Stimulated activated CD8-positive, alpha-beta memory T cell treated with anti-CD3 and anti-CD28 coated beads, Interleukin-7, amount 100 ng/mL, for 24 hours (primary cell): ENCODE results near the gene GALR2.
A peak's percentile ranks its signal among the peaks of the same experiment; 100 is the strongest.
"Not testable (repeated sequence)": the region's sequence is repeated elsewhere in the genome, so short reads cannot be mapped to it uniquely, and the experiment has no call there.

Experiments used
- DNase-seq: peaks from one replicate; pipeline ENCODE4 v3.0.0-alpha.2; 2020; ENCODE audit warnings: low read depth

Gene GALR2

DNA sequence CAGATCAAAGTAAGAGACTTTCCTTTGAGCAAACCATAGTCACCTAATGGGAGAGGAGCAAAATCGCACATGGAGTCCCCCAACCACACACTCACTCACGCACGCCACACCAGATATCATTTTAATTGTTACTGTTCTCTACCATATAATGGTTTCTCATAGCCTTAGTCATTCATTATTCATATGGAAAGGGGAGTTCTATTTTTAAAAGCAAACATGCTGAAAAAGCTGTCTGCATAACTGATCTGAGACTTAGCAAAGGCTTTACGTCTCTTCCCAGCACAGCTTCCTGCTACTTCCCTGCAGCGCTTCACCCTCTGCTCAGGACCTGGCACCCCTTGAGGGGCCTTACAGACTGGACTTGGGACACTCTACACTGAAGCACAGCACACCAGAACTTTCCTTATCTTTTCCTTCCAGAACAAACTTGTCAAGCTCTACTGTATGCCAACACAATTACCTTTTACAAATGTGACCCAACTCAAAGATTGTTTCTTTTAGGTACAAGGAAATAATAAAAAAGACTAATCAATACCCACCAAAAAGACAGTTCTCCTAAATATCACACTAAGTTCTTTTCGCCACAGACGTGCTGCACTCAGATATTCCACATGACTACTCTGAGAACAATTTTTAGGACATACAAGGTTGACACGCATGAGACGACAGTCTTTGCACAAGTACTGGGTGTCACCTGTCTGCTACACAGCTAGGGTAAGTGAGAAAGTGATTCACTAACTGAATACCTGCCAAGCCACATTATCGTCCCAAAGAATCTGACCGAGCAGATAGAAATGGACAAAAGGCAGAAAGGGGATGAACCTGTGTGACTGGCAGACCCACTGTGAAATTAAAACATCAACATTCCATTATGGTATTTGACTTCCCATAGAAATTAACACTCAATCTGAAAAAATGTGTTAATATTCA, 23.8 kb upstream of the GALR2 start:
- no peak for DNase-seq

DNA sequence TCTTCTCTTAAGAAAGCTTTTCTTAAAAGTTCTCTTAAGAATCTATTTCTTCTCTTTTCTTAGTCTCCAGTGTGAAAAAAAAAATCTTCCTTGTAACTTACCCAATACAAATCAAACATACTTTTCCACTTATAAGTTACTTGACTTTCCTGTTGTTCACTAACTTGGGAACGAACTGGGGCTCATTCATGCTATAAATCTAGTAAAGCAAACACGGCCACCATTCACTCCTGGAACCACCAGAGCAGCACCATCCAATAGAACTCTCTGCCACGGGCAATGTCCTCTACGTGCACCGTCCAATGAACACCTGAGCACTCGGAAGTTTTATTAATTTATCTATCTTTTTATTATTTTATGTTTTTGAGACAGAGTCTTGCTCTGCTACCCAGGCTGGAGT, 23.0 kb upstream of the GALR2 start:
- no peak for DNase-seq

DNA sequence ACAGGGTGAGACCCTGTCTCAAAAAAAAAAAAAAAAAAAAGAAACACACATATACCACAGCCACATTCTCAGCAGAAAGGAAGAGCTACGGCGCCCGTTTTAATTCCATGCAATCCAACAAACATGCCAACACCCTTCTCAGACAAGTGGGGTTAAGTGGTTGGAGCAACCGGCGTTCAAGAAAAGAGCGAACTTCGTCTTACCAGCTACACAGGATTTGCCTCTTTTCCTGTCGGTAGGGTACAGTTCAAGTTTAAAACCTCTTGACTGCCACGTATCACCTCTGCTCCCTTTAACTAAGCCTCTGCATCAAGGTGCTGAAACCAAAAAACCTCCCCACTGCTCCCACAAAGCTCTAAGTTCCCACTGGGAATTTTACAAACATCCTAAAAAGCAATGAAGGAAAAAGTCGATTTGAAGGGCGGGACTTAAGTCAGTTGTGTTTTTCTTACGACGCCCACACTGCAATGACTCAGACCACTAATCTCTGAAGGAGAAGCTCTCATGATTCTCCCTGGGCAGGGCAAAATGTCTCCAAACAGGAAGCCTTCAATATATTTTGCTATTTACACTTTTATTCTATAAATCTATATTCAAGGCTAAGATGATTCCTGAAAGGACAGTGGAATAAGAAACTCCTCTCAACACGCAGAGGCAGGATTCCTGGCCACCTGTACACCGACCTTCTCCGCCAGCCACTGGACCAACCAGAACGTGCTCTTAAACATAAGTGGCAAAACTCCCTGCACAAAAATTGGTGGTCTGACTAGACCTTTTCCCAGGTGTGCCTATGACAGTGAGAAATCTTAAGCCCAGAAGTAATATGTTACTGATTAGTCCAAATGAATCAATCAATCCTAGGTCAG, 21.1 kb upstream of the GALR2 start:
- no peak for DNase-seq

DNA sequence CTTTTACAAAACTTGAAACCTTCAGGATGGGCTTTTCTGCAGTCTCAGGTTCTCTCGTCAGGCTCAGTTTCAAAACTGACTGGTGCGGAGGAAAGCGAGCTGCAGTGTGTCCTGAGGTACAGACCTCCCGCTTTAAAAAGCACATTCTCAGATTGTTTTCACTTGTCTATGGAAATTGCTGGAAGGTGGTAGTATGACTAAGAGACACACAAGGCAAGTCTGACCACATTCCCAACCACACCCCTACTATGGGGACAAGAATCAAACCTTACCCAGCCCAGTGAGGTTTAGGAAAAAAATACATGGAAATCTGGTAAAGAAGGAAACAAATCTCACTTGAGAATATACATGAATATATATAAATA, 20.5 kb upstream of the GALR2 start:
- DNase-seq = no peak

DNA sequence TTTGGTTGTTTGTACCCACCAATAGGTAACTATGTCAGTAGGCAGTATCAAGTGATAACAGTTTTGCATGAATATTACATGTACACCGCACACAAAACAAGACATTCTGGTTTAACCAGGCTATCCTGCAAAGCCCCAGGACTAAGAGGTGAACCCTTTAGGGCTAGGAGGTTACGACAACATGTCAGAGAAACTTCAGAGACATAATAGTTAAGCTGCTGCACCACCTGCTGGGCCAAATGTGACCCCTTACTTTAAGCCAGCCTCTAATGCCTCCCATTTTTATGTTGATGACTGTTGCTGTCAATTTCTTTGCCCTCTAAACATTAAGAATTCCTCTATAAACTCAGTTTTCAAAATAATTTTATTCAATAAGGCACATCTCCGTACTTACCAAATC, 17.7 kb upstream of the GALR2 start:
- DNase-seq = no peak

DNA sequence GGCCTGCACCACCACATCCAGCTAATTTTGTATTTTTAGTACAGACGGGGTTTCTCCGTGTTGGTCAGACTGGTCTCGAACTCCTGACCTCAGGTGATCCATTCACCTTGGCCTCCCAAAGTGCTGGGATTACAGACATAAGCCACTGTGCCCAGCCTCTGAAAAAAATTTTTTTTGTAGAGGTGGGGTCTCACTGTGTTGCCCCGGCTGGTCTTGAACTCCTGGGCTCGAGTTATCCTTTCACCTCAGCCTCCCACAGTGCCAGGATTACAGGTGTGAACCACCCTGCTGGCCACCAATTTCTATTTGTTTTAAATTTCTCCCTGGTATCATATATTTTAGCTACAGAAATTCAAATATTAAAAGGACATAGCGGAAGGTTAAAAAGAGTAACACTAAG, 16.3 kb upstream of the GALR2 start:
- not testable (repeated sequence) for DNase-seq

DNA sequence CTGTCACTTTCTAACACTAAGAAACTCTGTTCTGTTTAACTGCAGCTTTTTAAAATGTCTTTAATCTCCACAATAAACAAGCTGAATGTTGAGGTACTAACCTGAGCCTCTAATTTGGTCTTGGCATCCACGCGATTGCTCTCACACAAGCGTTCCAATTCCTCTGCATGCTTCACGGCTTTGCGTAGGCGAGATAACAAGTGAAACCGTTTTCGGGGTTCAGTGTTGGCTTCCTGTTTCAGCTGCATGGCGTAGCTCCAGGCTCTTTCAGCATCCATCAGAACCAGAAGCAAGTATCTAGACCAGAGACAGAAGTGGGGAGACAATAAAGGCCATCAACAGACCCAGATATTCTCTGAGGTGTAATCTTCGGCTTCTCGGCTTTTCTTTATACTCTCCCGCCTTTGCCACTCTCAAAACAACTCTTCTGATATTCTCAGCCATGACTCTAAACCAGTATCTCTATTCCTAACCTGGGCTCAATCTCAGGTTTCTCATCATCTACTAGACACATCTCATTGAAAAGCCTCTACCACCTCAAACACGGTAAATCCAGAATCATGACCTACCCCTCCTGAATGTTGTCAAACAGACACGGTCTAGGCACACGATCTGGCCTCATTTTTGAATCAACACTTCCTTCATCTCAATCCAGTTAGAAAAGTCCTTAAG, 10.6 kb upstream of the GALR2 start:
- DNase-seq = no peak

DNA sequence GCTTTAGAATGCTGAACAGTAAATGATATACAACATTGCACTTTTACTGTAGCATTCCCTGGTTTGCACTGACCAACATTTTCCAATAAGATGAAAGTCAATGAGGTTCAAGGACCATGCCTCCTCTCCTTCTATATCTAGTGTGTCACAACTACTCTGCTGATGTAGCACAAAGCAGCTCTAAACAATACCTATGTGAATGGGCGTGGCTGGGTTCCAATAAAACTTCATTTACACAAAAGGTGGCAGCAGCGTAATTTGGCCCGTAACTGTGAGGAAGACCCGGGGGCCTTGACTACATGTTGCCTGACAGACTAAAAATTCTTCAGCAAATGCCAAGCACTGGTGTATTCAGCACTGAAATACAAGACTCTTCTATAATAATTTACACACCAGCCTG, 8.8 kb upstream of the GALR2 start:
- DNase-seq = no peak

DNA sequence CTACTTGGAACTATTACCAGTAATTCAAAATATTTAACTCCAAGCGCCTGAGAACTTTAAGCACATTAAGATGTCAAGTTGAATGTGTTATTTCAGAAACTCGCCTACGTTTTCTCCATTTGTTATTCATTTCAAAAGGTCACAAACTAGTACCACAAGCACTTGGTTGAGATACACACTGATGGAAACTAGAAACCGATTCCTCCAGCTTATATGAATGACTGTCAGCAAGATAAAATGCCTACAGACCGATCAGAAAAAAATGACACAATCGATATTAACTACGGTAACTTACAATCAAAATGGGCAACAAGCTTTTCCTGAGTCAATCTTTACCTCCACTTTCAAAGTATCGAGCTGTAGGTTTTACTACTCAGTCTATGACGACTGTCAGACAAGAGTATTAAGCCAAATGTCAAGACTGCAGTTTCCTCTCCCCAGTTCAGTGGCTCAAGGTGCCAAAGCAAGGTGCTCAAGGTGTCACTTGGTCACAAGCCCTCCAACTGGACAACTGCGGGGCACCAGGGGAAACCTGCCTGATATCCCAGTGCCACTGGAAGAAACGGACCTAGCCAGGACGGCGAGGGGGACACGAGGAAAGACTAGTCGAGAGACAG, 2.9 kb upstream of the GALR2 start:
- DNase-seq = no peak

DNA sequence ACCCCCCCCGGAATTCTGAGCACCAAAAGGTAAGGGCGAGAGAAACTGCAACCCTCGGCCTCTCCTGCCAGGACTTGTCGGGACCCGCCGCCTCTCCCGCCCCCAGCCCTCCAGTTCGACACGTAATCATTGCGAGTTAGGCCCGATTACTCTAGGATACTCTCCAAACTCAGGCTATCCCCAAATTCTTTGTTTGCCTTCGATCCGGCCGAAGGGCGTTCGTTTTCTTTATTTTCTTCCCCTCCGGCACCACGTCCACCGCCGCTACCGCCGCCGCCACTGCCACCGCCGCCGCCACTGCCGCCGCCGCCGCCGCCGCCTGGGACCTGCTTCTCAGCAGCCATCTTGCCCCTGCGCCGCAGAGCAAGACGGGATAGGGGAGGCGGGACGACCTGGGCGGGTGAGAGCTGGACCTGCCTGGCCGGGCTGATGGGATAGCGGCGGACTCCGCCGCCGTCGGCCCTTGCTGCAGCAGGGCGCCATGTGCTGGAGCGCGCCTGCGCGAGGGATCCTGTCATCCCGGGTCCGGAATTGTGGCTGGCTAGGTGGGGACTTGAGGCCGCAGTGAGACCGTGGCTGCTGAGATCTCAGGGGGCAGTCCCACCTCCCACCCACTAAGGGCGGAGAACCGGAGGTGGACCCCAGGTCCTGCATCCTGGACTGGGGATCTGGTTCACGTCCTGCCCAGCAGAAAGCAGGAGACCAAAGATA, 2.3 kb upstream of the GALR2 start, which contains the start of gene SRP68:
Gene SRP68, minus strand, starts transcription at position 370 of the 711 bp plus-strand sequence. Its CDS starts 26 bp downstream, at position 344.
- DNase-seq = peak; percentile 69

DNA sequence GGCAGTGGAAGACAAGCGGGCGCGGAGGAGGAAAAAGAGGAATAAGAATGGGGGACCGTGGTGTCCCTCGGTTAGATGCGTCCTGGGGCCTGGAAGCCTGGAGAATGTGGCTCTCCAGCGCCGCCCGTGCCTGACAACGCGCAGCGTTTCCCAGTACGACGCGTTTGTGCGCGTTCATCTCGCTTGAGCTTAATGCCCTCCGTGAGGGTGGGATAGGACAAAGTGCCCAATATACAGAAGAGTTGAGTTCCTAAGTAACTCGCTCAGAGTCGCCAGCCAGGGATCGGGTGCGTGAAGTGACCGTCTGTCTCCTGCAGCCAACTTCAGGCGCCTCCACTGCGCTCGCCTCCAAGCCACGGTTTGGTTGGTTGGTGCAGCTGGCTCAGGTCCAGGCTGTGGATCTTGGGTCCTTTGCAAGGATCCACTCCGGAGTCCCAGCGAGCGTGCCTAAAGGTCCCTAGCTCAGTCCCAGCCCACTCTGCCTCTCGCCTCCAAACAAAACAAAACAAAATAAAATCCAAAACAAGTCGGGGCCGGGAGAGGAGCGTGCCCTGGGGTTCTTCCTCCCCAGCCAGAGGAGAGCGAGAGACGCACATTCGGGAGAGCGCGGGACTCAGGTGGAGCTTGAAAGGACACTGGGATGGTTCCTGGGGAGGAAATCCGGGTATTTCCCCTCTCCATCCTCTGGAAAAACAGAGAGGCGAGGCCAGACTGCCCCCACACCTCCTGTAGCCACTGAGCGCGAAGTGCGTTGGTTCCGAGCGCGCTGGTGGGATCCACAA, 974 bp downstream of the GALR2 start:
- no peak for DNase-seq

DNA sequence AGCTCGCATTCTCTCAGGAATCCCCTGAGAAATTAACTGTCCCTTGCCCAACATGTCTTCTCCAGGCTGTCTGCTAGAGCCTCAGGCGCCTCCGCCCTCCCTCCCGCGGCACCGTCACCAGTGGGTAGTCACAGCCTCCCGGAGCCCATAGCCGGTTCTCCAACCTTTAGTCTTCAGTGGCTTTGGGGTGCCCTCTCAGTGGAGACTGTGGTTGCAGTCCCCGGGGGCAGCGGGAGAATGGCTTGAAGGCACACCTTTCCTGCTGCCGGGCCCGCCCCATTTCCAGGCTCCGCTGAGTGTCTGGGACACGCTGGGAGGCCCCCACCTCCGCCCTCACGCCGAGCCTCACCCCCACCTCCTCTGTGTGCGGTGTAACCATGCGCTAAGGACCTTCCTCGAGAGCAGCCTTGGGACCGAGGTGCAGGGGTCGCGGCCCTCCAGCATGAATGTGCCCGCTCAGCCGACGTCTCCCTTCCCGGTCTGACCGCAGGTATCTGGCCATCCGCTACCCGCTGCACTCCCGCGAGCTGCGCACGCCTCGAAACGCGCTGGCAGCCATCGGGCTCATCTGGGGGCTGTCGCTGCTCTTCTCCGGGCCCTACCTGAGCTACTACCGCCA, 1.7 kb downstream of the GALR2 start:
- no peak for DNase-seq

DNA sequence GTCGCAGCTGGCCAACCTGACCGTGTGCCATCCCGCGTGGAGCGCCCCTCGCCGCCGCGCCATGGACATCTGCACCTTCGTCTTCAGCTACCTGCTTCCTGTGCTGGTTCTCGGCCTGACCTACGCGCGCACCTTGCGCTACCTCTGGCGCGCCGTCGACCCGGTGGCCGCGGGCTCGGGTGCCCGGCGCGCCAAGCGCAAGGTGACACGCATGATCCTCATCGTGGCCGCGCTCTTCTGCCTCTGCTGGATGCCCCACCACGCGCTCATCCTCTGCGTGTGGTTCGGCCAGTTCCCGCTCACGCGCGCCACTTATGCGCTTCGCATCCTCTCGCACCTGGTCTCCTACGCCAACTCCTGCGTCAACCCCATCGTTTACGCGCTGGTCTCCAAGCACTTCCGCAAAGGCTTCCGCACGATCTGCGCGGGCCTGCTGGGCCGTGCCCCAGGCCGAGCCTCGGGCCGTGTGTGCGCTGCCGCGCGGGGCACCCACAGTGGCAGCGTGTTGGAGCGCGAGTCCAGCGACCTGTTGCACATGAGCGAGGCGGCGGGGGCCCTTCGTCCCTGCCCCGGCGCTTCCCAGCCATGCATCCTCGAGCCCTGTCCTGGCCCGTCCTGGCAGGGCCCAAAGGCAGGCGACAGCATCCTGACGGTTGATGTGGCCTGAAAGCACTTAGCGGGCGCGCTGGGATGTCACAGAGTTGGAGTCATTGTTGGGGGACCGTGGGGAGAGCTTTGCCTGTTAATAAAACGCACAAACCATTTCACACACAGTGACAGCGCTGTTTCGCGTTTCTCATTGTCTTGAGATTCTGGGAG, 2.4 kb downstream of the GALR2 start:
- no peak for DNase-seq

DNA sequence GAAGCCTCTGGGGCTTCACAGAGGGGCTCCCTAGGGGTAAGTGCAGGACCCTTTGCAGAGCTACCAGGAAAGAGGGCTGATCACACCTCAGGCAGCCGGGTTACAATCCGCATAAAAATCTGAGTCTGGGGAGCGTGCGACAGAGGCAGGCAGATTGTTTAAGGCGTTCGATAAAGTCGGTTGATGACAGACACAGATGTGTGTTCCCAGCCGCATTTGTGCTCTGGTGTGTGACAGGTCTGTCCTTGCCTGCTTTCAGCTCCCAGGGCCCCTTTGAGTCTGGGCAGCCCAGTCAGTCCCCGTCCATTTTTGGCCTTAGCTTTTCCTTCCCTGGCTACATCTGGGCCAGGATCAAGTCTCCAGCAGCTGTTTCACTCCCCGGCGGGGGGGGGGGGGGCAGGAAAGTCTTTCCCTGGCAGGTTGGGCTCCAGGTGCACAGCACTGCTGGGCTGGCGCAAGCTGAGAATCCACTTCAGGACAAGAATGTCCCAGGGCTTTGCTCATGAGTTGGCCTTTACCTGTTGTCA, 3.1 kb downstream of the GALR2 start:
- DNase-seq = no peak

DNA sequence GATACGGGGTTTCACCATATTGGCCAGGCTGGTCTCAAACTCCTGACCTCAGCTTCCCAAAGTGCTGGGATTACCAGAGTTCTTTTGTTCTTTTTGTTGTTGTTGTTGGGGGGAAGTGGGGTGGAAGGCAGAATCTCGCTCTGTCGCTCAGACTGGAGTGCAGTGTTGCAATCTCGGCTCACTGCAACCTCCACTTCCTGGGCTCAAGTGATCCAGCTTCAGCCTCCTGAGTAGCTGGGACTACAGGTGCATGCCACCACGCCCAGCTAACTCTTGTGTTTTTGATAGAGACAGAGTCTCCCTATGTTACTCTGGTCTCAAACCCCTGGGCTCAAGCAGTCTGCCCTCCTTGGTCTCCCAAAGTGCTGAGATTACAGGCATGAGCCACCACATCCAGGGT, 3.8 kb downstream of the GALR2 start:
- not testable (repeated sequence) for DNase-seq

DNA sequence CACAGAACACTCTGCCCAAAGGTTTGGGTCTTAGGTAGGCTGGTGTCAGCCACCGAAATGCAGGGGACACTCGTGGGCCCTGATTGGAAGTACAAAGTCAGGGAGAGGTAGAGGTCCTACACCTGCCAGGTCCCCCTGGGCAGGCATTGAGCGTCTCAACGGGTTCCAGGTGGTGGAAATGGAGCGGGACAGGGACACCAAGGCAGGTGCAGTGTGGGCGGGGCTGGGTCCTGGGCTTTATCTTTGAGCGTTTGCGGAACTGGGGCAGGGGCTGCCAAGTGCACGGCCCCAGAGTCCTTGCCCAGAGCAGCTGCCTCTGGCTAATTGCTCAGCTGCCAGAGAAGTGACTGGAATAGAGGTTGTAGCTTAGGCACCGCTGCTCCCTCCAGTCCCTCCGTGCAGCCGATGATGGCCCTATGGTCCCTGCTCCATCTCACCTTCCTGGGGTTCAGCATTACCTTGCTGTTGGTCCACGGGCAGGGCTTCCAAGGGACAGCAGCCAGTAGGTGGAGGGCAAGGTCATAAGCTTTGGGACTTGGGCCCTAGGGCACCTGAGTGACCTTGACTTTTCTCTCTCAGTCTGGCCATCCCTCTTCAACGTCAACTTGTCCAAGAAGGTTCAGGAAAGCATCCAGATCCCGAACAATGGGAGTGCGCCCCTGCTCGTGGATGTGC, 4.4 kb downstream of the GALR2 start, which contains the start of gene ZACN:
Gene ZACN, plus strand, starts transcription at position 323 of the 675 bp plus-strand sequence. Its CDS starts 83 bp downstream, at position 406.
- no peak for DNase-seq

DNA sequence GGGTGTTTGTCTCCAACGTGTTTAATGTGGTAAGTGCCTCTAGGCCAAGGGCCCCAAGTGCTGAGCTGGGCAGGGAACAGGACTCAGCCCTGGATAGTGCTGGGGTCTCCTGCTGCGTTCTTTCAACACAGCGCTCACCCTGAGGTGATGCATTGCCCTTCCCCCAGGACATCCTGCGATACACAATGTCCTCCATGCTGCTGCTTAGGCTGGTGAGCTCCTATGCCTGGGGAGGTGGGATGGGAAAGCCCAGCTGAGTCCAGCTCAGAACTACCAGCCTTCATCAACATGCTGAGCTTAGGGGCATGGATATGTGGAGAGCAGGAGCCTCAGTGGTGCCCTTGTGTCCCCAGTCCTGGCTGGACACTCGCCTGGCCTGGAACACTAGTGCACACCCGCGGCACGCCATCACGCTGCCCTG, 5.0 kb downstream of the GALR2 start:
- DNase-seq = no peak
